ENCODE results near the gene CBLL2.

Gene CBLL2

GRCh38 chrX:22272613-22273012 lies at the start of gene CBLL2:
Gene CBLL2, plus strand, starts transcription at chrX:22272913. Its CDS starts 79 bp downstream, at chrX:22272992.
- TF ChIP-seq GATA2 (IDR thresholded peaks at IDR 0.05; ENCODE audit: low read depth, low read length): no peak
- TF ChIP-seq GATA3 (IDR thresholded peaks at IDR 0.05; ENCODE audit: low read depth, low read length): no peak

- TF ChIP-seq GATA3 (IDR thresholded peaks at IDR 0.05; ENCODE audit: low read depth, low read length): no peak
- no peak for TF ChIP-seq GATA2 (IDR thresholded peaks at IDR 0.05; ENCODE audit: low read depth, low read length)
These were observed 38.3 kb upstream of the CBLL2 start for GRCh38 chrX:22234380-22234779.

DNA sequence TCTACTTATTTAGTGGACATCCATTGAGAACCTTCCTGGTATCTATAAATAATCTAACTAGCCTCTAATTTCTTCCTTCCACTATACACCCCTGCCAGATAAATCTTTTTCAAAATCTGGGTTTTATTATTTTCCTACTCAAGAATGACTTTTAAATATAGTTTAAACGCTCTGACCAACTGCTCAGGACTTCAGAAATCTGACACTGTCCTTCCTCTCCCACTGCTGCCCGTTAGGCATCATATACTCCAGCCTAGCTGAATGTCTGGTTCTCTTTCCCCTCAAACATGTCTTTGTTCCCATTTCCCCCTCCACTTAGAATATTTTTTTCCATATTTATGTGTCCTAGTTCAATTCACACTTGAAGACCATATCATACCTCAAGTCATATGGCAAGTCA lies 35.2 kb upstream of the CBLL2 start:
- no peak for TF ChIP-seq GATA3 (IDR thresholded peaks at IDR 0.05; ENCODE audit: low read depth, low read length)
- no peak for TF ChIP-seq GATA2 (IDR thresholded peaks at IDR 0.05; ENCODE audit: low read depth, low read length)

DNA sequence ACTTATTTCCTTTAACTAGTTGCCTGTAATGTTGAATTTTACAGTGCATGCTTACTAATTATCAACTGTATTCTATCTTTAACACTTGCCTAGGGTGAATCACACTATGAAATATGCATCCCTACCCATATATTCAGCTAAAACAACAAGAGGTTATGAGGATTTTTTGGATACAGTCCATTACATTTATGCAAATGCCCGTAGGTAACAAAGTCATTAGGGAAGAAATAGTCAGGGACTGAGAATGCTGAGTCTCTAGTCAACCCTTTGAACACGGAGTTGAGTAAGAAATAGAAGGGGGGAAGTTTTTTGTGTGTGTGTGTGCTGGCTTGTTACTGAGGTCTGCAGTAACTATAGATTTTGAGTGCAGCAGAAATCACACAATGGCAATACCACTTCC lies 26.1 kb upstream of the CBLL2 start:
- TF ChIP-seq GATA3 (IDR thresholded peaks at IDR 0.05; ENCODE audit: low read depth, low read length) (no peak), GATA2 (IDR thresholded peaks at IDR 0.05; ENCODE audit: low read depth, low read length) (no peak)

- no peak for TF ChIP-seq GATA2 (IDR thresholded peaks at IDR 0.05; ENCODE audit: low read depth, low read length)
- TF ChIP-seq GATA3 (IDR thresholded peaks at IDR 0.05; ENCODE audit: low read depth, low read length): no peak
These were observed 25.5 kb upstream of the CBLL2 start for GRCh38 chrX:22247169-22247568.

GRCh38 chrX:22248401-22248800 lies 24.3 kb upstream of the CBLL2 start:
- TF ChIP-seq GATA2 (IDR thresholded peaks at IDR 0.05; ENCODE audit: low read depth, low read length) (no peak), GATA3 (IDR thresholded peaks at IDR 0.05; ENCODE audit: low read depth, low read length) (no peak)

GRCh38 chrX:22249371-22249770 lies 23.3 kb upstream of the CBLL2 start:
- TF ChIP-seq GATA2 (IDR thresholded peaks at IDR 0.05; ENCODE audit: low read depth, low read length) (no peak), GATA3 (IDR thresholded peaks at IDR 0.05; ENCODE audit: low read depth, low read length) (no peak)

DNA sequence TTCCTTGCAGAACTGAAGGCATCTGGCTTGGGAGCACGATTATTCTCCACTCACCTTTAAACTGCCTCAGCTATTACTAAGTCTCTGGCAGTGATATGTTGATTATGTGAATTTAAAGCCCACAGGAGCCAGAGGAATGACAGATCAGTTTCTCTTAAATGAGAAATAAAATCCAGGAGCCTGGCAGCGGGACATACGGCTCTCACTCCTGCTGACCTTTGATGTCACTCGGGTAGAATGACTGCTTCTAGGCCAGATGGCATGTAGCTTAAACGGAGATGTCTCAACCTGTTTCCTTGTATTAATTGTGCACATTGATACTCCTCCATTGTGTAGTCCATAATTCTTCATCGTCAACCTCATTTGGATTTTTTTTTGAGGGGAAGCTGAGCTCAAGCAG lies 4.0 kb upstream of the CBLL2 start:
- TF ChIP-seq GATA2 (IDR thresholded peaks at IDR 0.05; ENCODE audit: low read depth, low read length): no peak
- TF ChIP-seq GATA3 (IDR thresholded peaks at IDR 0.05; ENCODE audit: low read depth, low read length): no peak

GRCh38 chrX:22273714-22274317 lies 1.1 kb downstream of the CBLL2 start:
- TF ChIP-seq GATA3 (IDR thresholded peaks at IDR 0.05; ENCODE audit: low read depth, low read length): no peak
- no peak for TF ChIP-seq GATA2 (IDR thresholded peaks at IDR 0.05; ENCODE audit: low read depth, low read length)

DNA sequence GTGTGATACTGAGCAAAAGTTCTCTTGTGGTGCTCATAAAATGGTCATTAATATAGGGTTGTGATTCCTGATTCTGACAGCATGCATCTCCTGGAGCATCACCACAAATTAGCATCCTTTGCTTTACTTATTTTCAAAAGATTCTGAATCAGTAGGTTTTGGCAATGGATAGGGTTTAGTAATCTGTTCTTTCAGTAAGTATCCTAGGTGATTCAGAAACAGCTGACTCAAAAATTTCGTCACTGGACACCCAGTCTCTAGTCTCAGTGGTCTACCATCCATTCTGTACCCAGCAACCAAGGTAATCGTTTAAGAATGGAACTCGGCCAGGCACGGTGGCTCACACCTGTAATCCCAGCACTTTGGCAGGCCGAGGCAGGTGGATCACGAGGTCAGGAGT lies 4.1 kb downstream of the CBLL2 start:
- TF ChIP-seq GATA2 (IDR thresholded peaks at IDR 0.05; ENCODE audit: low read depth, low read length) (no peak), GATA3 (IDR thresholded peaks at IDR 0.05; ENCODE audit: low read depth, low read length) (no peak)

DNA sequence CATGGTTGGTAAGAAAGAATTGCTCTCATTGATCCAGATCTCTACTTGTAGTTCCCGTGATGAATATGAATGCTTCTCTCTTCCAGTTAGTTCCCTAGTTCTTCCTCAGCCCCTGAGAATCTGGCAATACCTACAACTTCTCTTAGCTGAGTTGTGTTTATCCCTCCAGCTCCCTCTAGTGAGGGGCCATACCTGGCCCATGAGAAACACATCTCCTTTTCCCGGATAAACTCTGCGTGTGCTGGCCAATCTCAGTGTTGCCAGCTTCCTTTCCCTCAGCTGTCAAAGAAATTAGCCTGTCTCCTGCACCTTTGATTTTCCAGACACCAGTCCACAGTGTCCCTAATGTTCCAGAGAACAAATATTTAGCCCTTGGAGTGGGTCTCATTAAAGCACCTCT lies 5.7 kb downstream of the CBLL2 start:
- no peak for TF ChIP-seq GATA2 (IDR thresholded peaks at IDR 0.05; ENCODE audit: low read depth, low read length)
- no peak for TF ChIP-seq GATA3 (IDR thresholded peaks at IDR 0.05; ENCODE audit: low read depth, low read length)

DNA sequence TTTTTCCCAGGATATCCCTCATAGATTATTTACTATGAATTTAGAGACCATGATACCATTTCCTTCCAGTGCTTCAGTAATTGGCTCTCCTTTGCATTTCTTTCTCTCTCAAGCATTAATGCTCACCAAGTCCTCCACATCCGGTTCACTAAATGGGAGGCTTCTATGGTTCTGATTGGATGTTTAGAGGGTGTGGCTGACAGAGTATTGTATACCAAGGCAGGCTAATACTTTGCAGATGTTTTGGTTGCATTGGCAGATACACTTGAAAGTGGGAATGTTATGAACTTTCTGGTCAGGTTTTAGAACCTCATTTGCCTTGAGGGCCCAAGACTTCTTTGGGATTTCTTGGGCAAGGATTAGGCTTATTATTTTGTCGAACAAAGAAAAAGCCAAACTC lies 24.2 kb downstream of the CBLL2 start:
- no peak for TF ChIP-seq GATA3 (IDR thresholded peaks at IDR 0.05; ENCODE audit: low read depth, low read length)
- TF ChIP-seq GATA2 (IDR thresholded peaks at IDR 0.05; ENCODE audit: low read depth, low read length): no peak

DNA sequence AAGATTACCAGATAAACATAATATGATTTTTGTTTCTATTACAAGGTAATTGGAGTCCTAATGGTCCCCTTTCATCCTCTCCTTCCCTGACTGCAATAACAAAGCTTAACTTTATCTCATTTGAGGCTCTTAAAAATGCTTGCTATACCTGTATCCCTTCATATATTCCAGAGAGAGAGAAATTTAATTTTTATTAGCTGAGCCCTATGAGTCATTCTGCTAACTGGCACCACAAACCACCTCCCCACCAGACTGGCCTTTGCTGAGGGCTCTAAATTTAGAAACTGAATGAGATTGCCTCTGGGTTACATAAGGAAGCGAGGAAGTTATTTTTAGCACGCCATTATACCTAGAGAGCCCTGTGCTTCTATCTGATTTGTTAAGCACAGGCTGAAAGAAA lies 27.4 kb downstream of the CBLL2 start:
- TF ChIP-seq GATA2 (IDR thresholded peaks at IDR 0.05; ENCODE audit: low read depth, low read length): no peak
- no peak for TF ChIP-seq GATA3 (IDR thresholded peaks at IDR 0.05; ENCODE audit: low read depth, low read length)

DNA sequence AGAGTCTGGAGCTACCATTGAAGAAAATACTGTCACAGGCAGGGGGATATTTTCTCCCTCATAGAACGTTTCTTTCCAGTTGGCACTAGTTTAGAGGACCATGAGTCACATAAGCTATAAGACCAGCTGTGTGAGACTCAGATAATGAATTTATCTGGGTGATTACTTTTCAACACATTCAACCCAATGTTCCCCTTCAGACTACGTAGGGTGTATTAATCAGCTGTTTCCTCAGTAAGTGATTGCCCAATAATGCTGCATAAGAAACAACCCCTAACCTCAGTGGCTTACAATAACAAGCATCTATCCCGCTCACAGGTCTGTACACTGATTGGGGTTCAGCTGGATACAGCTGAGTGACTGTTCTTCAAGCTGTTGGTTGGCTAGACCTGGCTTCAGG lies 38.1 kb downstream of the CBLL2 start:
- TF ChIP-seq GATA3 (IDR thresholded peaks at IDR 0.05; ENCODE audit: low read depth, low read length): no peak
- no peak for TF ChIP-seq GATA2 (IDR thresholded peaks at IDR 0.05; ENCODE audit: low read depth, low read length)

DNA sequence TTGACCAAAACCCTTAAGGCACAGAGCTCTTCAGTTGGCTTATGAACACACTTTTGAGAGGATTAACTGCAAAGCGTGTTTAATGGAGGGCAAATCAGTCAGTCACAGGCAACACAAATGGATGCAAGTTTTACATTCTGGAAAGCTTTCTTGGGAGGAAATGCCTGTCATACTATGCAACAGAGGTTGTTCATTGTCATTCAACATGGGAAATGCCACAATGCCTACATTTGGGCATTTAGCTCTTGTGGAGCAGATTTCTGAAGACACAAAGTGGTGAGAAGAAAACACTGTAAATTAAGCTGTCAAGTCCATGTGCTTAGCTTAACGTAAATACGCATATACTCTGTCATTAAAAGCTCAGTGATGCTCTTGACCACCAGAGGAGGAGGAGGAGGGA lies 41.1 kb downstream of the CBLL2 start:
- no peak for TF ChIP-seq GATA3 (IDR thresholded peaks at IDR 0.05; ENCODE audit: low read depth, low read length)
- no peak for TF ChIP-seq GATA2 (IDR thresholded peaks at IDR 0.05; ENCODE audit: low read depth, low read length)

DNA sequence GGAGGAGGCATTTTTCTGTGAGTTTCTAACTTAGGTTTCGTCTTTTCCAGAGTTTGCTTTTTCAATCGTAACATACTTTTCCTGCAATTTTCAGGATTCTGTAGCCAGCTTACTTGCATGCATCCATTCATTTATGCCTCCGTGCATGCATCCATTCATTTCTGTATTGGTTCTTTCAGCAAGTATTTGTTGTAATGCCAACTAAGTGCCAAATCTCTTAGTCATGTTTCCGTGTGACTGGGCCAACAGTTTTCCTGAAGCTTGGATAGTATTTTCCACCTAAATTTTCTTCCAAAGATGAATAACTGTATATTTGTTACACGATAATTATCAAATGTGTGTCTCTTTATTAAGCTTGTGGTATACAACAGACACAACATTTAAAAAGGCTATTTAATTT lies 41.5 kb downstream of the CBLL2 start:
- TF ChIP-seq GATA2 (IDR thresholded peaks at IDR 0.05; ENCODE audit: low read depth, low read length) (no peak), GATA3 (IDR thresholded peaks at IDR 0.05; ENCODE audit: low read depth, low read length) (no peak)
